Measurements from ENCODE around the gene GPR180. TPM values are rescaled to one million over a fixed set of nuclear protein-coding genes. Genes with fewer than 3 reads are reported as not detected.

Gene GPR180
- total RNA-seq, 4 donors from 2014 or later, result 0.37 to 4.9 (median 2.3) TPM

- Histone ChIP-seq H3K27me3 (no peaks in the 10 kb centered on the region), H3K36me3 (no peaks in the 10 kb centered on the region), H3K4me3 (no peak overlapping the region), H3K4me1 (no peaks in the 10 kb centered on the region), H3K27ac (no peak overlapping the region), H3K9me3 (no peaks in the 10 kb centered on the region)
- TF ChIP-seq POLR2A (IDR thresholded peaks at IDR 0.05) (no peak), CTCF (IDR thresholded peaks at IDR 0.05) (no peak), POLR2AphosphoS5 (IDR thresholded peaks at IDR 0.05) (no peak), EP300 (IDR thresholded peaks at IDR 0.05; ENCODE audit: low read depth) (no peak)
- DNase-seq, result no peak
- 61 to 68% methylated on average over 3 of the region's 3 CpGs for WGBS, 2 donors (ENCODE audit: low coverage in 1 of 2)
- intact Hi-C loops (cut with DNase I; ENCODE audit: low total_unique reads), result no loop called here
- in situ Hi-C loops (cut with MboI; ENCODE audit: low pct_ligation_motif_present in 1 of 4, low pct_unique_long_range_greater_than_20kb in 1 of 4, low sequenced_read_pairs in 3 of 4), result no loop called here
These were observed 45.0 kb upstream of the GPR180 start for GRCh38 chr13:94556621-94557020.

GRCh38 chr13:94557684-94558235, 43.9 kb upstream of the GPR180 start:
- no peaks in the 10 kb centered on the region for H3K9me3 ChIP-seq
- 90 to 92% methylated on average over 2 to 5 of the region's 5 CpGs for WGBS, 2 donors (ENCODE audit: low coverage in 1 of 2)
- intact Hi-C loops (cut with DNase I; ENCODE audit: low total_unique reads), result no loop called here
- DNase-seq, result no peak
- no peaks in the 10 kb centered on the region for H3K4me1 ChIP-seq
- H3K27me3 ChIP-seq, result no peaks in the 10 kb centered on the region
- TF ChIP-seq CTCF (IDR thresholded peaks at IDR 0.05) (no peak), POLR2AphosphoS5 (IDR thresholded peaks at IDR 0.05) (no peak), POLR2A (IDR thresholded peaks at IDR 0.05) (no peak), EP300 (IDR thresholded peaks at IDR 0.05; ENCODE audit: low read depth) (no peak)
- no peaks in the 10 kb centered on the region for H3K36me3 ChIP-seq
- in situ Hi-C loops (cut with MboI; ENCODE audit: low pct_ligation_motif_present in 1 of 4, low pct_unique_long_range_greater_than_20kb in 1 of 4, low sequenced_read_pairs in 3 of 4), result no loop called here
- no peak overlapping the region for H3K27ac ChIP-seq
- no peak overlapping the region for H3K4me3 ChIP-seq

- no peak overlapping the region for H3K27ac ChIP-seq
- H3K4me1 ChIP-seq, result no peaks in the 10 kb centered on the region
These were observed 42.9 kb upstream of the GPR180 start for GRCh38 chr13:94558716-94559115.

GRCh38 chr13:94559222-94559795, 42.3 kb upstream of the GPR180 start:
- no peak for DNase-seq
- in situ Hi-C loops (cut with MboI; ENCODE audit: low pct_ligation_motif_present in 1 of 4, low pct_unique_long_range_greater_than_20kb in 1 of 4, low sequenced_read_pairs in 3 of 4) (no loop called here), intact Hi-C loops (cut with DNase I; ENCODE audit: low total_unique reads) (no loop called here)
- no peak for TF ChIP-seq POLR2AphosphoS5 (IDR thresholded peaks at IDR 0.05)
- no peak for TF ChIP-seq EP300 (IDR thresholded peaks at IDR 0.05; ENCODE audit: low read depth)
- no peak for TF ChIP-seq CTCF (IDR thresholded peaks at IDR 0.05)
- Histone ChIP-seq H3K4me3 (no peak overlapping the region), H3K9me3 (no peaks in the 10 kb centered on the region), H3K27ac (no peak overlapping the region), H3K27me3 (no peaks in the 10 kb centered on the region), H3K4me1 (no peaks in the 10 kb centered on the region), H3K36me3 (no peaks in the 10 kb centered on the region)
- 85 to 93% methylated on average over 5 to 6 of the region's 6 CpGs for WGBS, 2 donors (ENCODE audit: low coverage in 1 of 2)

More at GRCh38 chr13:94558716-94559115, 42.9 kb upstream of the GPR180 start:
- 64 to 71% methylated on average over 6 of the region's 6 CpGs for WGBS, 2 donors (ENCODE audit: low coverage in 1 of 2)
- Histone ChIP-seq H3K4me3 (no peak overlapping the region), H3K36me3 (no peaks in the 10 kb centered on the region), H3K27me3 (no peaks in the 10 kb centered on the region), H3K9me3 (no peaks in the 10 kb centered on the region)
- no peak for TF ChIP-seq EP300 (IDR thresholded peaks at IDR 0.05; ENCODE audit: low read depth)
- TF ChIP-seq POLR2A (IDR thresholded peaks at IDR 0.05), result no peak
- no peak for TF ChIP-seq POLR2AphosphoS5 (IDR thresholded peaks at IDR 0.05)
- intact Hi-C loops (cut with DNase I; ENCODE audit: low total_unique reads) (no loop called here), in situ Hi-C loops (cut with MboI; ENCODE audit: low pct_ligation_motif_present in 1 of 4, low pct_unique_long_range_greater_than_20kb in 1 of 4, low sequenced_read_pairs in 3 of 4) (no loop called here)
- DNase-seq, result no peak

Measured in transverse colon (tissue), 4 donors.